Activated T-cell treated with anti-CD3 and anti-CD28 coated beads, Interleukin-2, amount 50 U/mL, for 4 hours (primary cell): ENCODE data around the gene TMEM167A. TPM values are rescaled to one million over a fixed set of nuclear protein-coding genes. Genes with fewer than 3 reads are reported as not detected.

Experiments used
- ATAC-seq, 2 donors: fragments of 200-7000 bp; cut with Tn5 transposase; one replicate each; pipeline ENCODE4 v1.10.0; 2021
- DNase-seq: peaks from one replicate; pipeline ENCODE4 v3.0.0-alpha.2; 2020
- H3K27me3 Mint-ChIP-seq: one replicate; pipeline ENCODE4 v1.8.0; 2021; ENCODE audit warnings: low read depth, mixed read lengths
- H3K36me3 Mint-ChIP-seq: one replicate; pipeline ENCODE4 v1.8.0; 2022; ENCODE audit warnings: mixed read lengths; ENCODE audit not compliant: insufficient read depth
- H3K4me1 Mint-ChIP-seq: one replicate; pipeline ENCODE4 v1.8.0; 2021; ENCODE audit warnings: low read depth, mixed read lengths
- H3K4me3 Mint-ChIP-seq: one replicate; pipeline ENCODE4 v1.8.0; 2021; ENCODE audit warnings: mild to moderate bottlenecking, moderate library complexity, mixed read lengths
- H3K9me3 Mint-ChIP-seq: one replicate; pipeline ENCODE4 v1.8.0; 2021; ENCODE audit warnings: mixed read lengths
- total RNA-seq, 3 donors: library from RNA; stranded (reverse); gene quantifications; one replicate each; pipeline ENCODE4 v1.2.1, GENCODE V29; 2021

The TMEM167A gene
- total RNA-seq, 3 donors from 2014 or later = 99.5 to 114 (median 111) TPM

GRCh38 chr5:83035373-83036100, 41.7 kb downstream of the TMEM167A start:
- Mint-ChIP-seq H3K4me1 (peaks cover 3% of the 10 kb centered on the region), H3K27me3 (no peaks in the 10 kb centered on the region), H3K9me3 (no peaks in the 10 kb centered on the region), H3K36me3 (no peaks in the 10 kb centered on the region), H3K4me3 (no peak overlapping the region)
- ATAC-seq = no peak
- no peak for DNase-seq

- H3K27me3 Mint-ChIP-seq = no peaks in the 10 kb centered on the region
- no peaks in the 10 kb centered on the region for H3K36me3 Mint-ChIP-seq
- ATAC-seq (no peak), DNase-seq (no peak)
- no peak overlapping the region for H3K4me3 Mint-ChIP-seq
- H3K4me1 Mint-ChIP-seq = peaks cover 3% of the 10 kb centered on the region
- H3K9me3 Mint-ChIP-seq = no peaks in the 10 kb centered on the region
Observed at GRCh38 chr5:83034528-83035207, 42.5 kb downstream of the TMEM167A start.

- Mint-ChIP-seq H3K4me1 (peaks cover 3% of the 10 kb centered on the region), H3K27me3 (no peaks in the 10 kb centered on the region), H3K36me3 (no peaks in the 10 kb centered on the region), H3K4me3 (no peak overlapping the region), H3K9me3 (no peaks in the 10 kb centered on the region)
- ATAC-seq = no peak
- no peak for DNase-seq
Observed at GRCh38 chr5:83034036-83034435, 43.2 kb downstream of the TMEM167A start.

- ATAC-seq (no peak), DNase-seq (no peak)
- peaks cover 2% of the 10 kb centered on the region for H3K27me3 Mint-ChIP-seq
- H3K9me3 Mint-ChIP-seq = no peaks in the 10 kb centered on the region
- no peak overlapping the region for H3K4me3 Mint-ChIP-seq
- H3K36me3 Mint-ChIP-seq = no peaks in the 10 kb centered on the region
- H3K4me1 Mint-ChIP-seq = no peaks in the 10 kb centered on the region
Observed at GRCh38 chr5:83031381-83031780, 45.8 kb downstream of the TMEM167A start.

GRCh38 chr5:83029912-83030311, 47.3 kb downstream of the TMEM167A start:
- ATAC-seq = no peak

GRCh38 chr5:83026930-83027687, 50.1 kb downstream of the TMEM167A start:
- no peaks in the 10 kb centered on the region for H3K9me3 Mint-ChIP-seq
- H3K36me3 Mint-ChIP-seq = no peaks in the 10 kb centered on the region
- H3K27me3 Mint-ChIP-seq = peaks cover 2% of the 10 kb centered on the region

More at GRCh38 chr5:83029912-83030311, 47.3 kb downstream of the TMEM167A start:
- H3K4me1 Mint-ChIP-seq = no peaks in the 10 kb centered on the region
- peaks cover 2% of the 10 kb centered on the region for H3K27me3 Mint-ChIP-seq
- no peak for DNase-seq
- H3K9me3 Mint-ChIP-seq = no peaks in the 10 kb centered on the region
- H3K36me3 Mint-ChIP-seq = no peaks in the 10 kb centered on the region
- H3K4me3 Mint-ChIP-seq = no peak overlapping the region

GRCh38 chr5:83026516-83026915, 50.7 kb downstream of the TMEM167A start:
- no peaks in the 10 kb centered on the region for H3K9me3 Mint-ChIP-seq
- H3K4me3 Mint-ChIP-seq = no peak overlapping the region
- no peak for ATAC-seq
- DNase-seq = no peak
- peaks cover 2% of the 10 kb centered on the region for H3K27me3 Mint-ChIP-seq
- H3K4me1 Mint-ChIP-seq = no peaks in the 10 kb centered on the region
- no peaks in the 10 kb centered on the region for H3K36me3 Mint-ChIP-seq

More at GRCh38 chr5:83026930-83027687, 50.1 kb downstream of the TMEM167A start:
- Mint-ChIP-seq H3K4me3 (no peak overlapping the region), H3K4me1 (no peaks in the 10 kb centered on the region)
- no peak for ATAC-seq
- DNase-seq = no peak

- H3K36me3 Mint-ChIP-seq = no peaks in the 10 kb centered on the region
- no peak for ATAC-seq
- H3K27me3 Mint-ChIP-seq = peaks cover 2% of the 10 kb centered on the region
- no peaks in the 10 kb centered on the region for H3K4me1 Mint-ChIP-seq
- H3K9me3 Mint-ChIP-seq = no peaks in the 10 kb centered on the region
- no peak overlapping the region for H3K4me3 Mint-ChIP-seq
- no peak for DNase-seq
Observed at GRCh38 chr5:83025690-83026478, 51.3 kb downstream of the TMEM167A start.

GRCh38 chr5:83022334-83022733, 54.9 kb downstream of the TMEM167A start:
- no peak overlapping the region for H3K4me3 Mint-ChIP-seq
- DNase-seq = no peak
- no peak for ATAC-seq
- H3K4me1 Mint-ChIP-seq = no peaks in the 10 kb centered on the region
- no peaks in the 10 kb centered on the region for H3K9me3 Mint-ChIP-seq
- H3K36me3 Mint-ChIP-seq = no peaks in the 10 kb centered on the region
- H3K27me3 Mint-ChIP-seq = peaks cover 2% of the 10 kb centered on the region

GRCh38 chr5:83015676-83016075, 61.5 kb downstream of the TMEM167A start:
- Mint-ChIP-seq H3K4me1 (no peaks in the 10 kb centered on the region), H3K27me3 (no peaks in the 10 kb centered on the region), H3K9me3 (peaks cover 4% of the 10 kb centered on the region), H3K36me3 (no peaks in the 10 kb centered on the region), H3K4me3 (no peak overlapping the region)
- no peak for ATAC-seq
- no peak for DNase-seq

- no peak for DNase-seq
- no peaks in the 10 kb centered on the region for H3K4me1 Mint-ChIP-seq
- no peak for ATAC-seq
- H3K4me3 Mint-ChIP-seq = no peak overlapping the region
- H3K27me3 Mint-ChIP-seq = no peaks in the 10 kb centered on the region
- H3K9me3 Mint-ChIP-seq = peaks cover 4% of the 10 kb centered on the region
- H3K36me3 Mint-ChIP-seq = no peaks in the 10 kb centered on the region
Observed at GRCh38 chr5:83011985-83012384, 65.2 kb downstream of the TMEM167A start.

- DNase-seq (no peak), ATAC-seq (no peak)
- H3K27me3 Mint-ChIP-seq = peaks cover 6% of the 10 kb centered on the region
- no peak overlapping the region for H3K4me3 Mint-ChIP-seq
- peaks cover 4% of the 10 kb centered on the region for H3K9me3 Mint-ChIP-seq
- no peaks in the 10 kb centered on the region for H3K4me1 Mint-ChIP-seq
- no peaks in the 10 kb centered on the region for H3K36me3 Mint-ChIP-seq
Observed at GRCh38 chr5:83009408-83009807, 67.8 kb downstream of the TMEM167A start.

- peaks cover 6% of the 10 kb centered on the region for H3K27me3 Mint-ChIP-seq
- H3K4me1 Mint-ChIP-seq = no peaks in the 10 kb centered on the region
- peaks cover 4% of the 10 kb centered on the region for H3K9me3 Mint-ChIP-seq
Observed at GRCh38 chr5:83007755-83008154, 69.4 kb downstream of the TMEM167A start.

More at GRCh38 chr5:83007755-83008154, 69.4 kb downstream of the TMEM167A start:
- Mint-ChIP-seq H3K4me3 (no peak overlapping the region), H3K36me3 (no peaks in the 10 kb centered on the region)
- no peak for ATAC-seq
- no peak for DNase-seq
